ENCODE data around the gene DALRD3. TPM values are rescaled to one million over a fixed set of nuclear protein-coding genes. Genes with fewer than 3 reads are reported as not detected.
A peak's percentile ranks its signal among the peaks of the same experiment; 100 is the strongest.

DALRD3 gene
- polyA plus RNA-seq, 1 of the 3 experiments (the other 2 are of a cell fraction): 82.7 TPM

GRCh38 chr3:49023775-49024174, 5.4 kb upstream of the DALRD3 start (continued):
- TF ChIP-seq USF1 (IDR thresholded peaks at IDR 0.05; ENCODE audit: borderline replicate concordance, low read depth) (no peak), USF2 (IDR thresholded peaks at IDR 0.05; ENCODE audit: borderline replicate concordance, low read depth, low read length) (no peak), GABPA (IDR thresholded peaks at IDR 0.05; ENCODE audit: low read depth) (no peak), CHD2 (IDR thresholded peaks at IDR 0.05; ENCODE audit: low read length, partially characterized antibody) (no peak)

GRCh38 chr3:49022688-49023171, 4.3 kb upstream of the DALRD3 start:
- Histone ChIP-seq H3K4me1 (ENCODE audit: control insufficient read depth in 1 of 2, insufficient read depth in 2 of 2, low read depth in 1 of 2, low read length in 1 of 2) (peaks cover 8 to 30% of the 10 kb centered on the region in 2 experiments; a peak in 2 of 4 replicates), H3K4me3 (ENCODE audit: low read depth in 2 of 2, low read length in 1 of 2) (peak overlapping the region; percentile 87 to 94), H3K9me2 (no peaks in the 10 kb centered on the region), H3K36me3 (replicated peaks in 1 of 2; ENCODE audit: control insufficient read depth in 1 of 2, insufficient read depth in 2 of 2, low read length in 1 of 2) (peaks cover 39 to 45% of the 10 kb centered on the region in 2 experiments), H3K27me3 (ENCODE audit: insufficient read depth) (no peaks in the 10 kb centered on the region), H3K27ac (ENCODE audit: low read depth in 2 of 2, low read length in 1 of 2) (peak overlapping the region; percentile 99), H3K9ac (peak overlapping the region; percentile 99), H3F3A (replicated peaks; ENCODE audit: insufficient read depth) (peaks cover 44% of the 10 kb centered on the region), H3K9me3 (no peaks in the 10 kb centered on the region), H4K20me1 (ENCODE audit: insufficient read depth) (no peaks in the 10 kb centered on the region), H3K79me2 (ENCODE audit: insufficient read depth) (peaks cover 85% of the 10 kb centered on the region), H3K4me2 (peak overlapping the region; percentile 97), H2AFZ (ENCODE audit: low read depth) (no peak overlapping the region)
- 16% methylated on average over 12 of the region's 12 CpGs for WGBS (ENCODE audit: low lambda C conversion rate)
- CTCF ChIA-PET: interaction anchor here (1.2 to 14.2 kb wide), 13 partner anchors 9 to 427 kb away, joined by 3 to 114 read pairs (median 6); partner anchors contain the start of genes P4HTM, QRICH1, USP4 and WDR6
- TF ChIP-seq EP300 (IDR thresholded peaks at IDR 0.05; ENCODE audit: borderline replicate concordance in 1 of 2, low read depth in 1 of 2, low read length in 1 of 2): no peak
- no peak for TF ChIP-seq CTCF (IDR thresholded peaks at IDR 0.05)
- no peak for TF ChIP-seq NFIC (IDR thresholded peaks at IDR 0.05; ENCODE audit: borderline replicate concordance)
- no peak; the same call in 1 of the 2 replicates for TF ChIP-seq POLR2AphosphoS5 (IDR thresholded peaks at IDR 0.05; ENCODE audit: low read depth, low read length)
- no peak for TF ChIP-seq NRF1 (IDR thresholded peaks at IDR 0.05; ENCODE audit: low read depth, low read length)
- TF ChIP-seq SMC3 (IDR thresholded peaks at IDR 0.05; ENCODE audit: low read depth, low read length): no peak
- TF ChIP-seq FOXJ3 (CRISPR knock-in tag; IDR thresholded peaks at IDR 0.05): no peak
- TF ChIP-seq MEF2A (IDR thresholded peaks at IDR 0.05; ENCODE audit: borderline replicate concordance, low read depth): no peak
- no peak for TF ChIP-seq USF2 (IDR thresholded peaks at IDR 0.05; ENCODE audit: borderline replicate concordance, low read depth, low read length)
- peak; percentile 32 for DNase-seq
- POLR2A ChIA-PET: interaction anchor here (0.6 to 4.6 kb wide), 5 partner anchors 15 to 428 kb away, joined by 3 to 80 read pairs (median 15); partner anchors contain the start of genes COL7A1, IP6K2, QRICH1 and WDR6

Measured in SK-N-SH (cell line).